Forelimb muscle (tissue), 1 donor: ENCODE data around the gene ADIPOR2. TPM values are rescaled to one million over a fixed set of nuclear protein-coding genes. Genes with fewer than 3 reads are reported as not detected.

Experiments used
- DNase-seq: peaks from one replicate; pipeline ENCODE4 v3.0.0-alpha.2; 2013; ENCODE audit warnings: low read depth
- polyA plus RNA-seq: library from polyadenylated mRNA; unstranded; fragments of 120-200 nt; gene quantifications from one replicate; pipeline ENCODE4 v1.2.1, GENCODE V29; 2013; ENCODE audit not compliant: insufficient read length

ADIPOR2 gene, protein sequence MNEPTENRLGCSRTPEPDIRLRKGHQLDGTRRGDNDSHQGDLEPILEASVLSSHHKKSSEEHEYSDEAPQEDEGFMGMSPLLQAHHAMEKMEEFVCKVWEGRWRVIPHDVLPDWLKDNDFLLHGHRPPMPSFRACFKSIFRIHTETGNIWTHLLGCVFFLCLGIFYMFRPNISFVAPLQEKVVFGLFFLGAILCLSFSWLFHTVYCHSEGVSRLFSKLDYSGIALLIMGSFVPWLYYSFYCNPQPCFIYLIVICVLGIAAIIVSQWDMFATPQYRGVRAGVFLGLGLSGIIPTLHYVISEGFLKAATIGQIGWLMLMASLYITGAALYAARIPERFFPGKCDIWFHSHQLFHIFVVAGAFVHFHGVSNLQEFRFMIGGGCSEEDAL
- polyA plus RNA-seq, result 24.3 TPM

DNA sequence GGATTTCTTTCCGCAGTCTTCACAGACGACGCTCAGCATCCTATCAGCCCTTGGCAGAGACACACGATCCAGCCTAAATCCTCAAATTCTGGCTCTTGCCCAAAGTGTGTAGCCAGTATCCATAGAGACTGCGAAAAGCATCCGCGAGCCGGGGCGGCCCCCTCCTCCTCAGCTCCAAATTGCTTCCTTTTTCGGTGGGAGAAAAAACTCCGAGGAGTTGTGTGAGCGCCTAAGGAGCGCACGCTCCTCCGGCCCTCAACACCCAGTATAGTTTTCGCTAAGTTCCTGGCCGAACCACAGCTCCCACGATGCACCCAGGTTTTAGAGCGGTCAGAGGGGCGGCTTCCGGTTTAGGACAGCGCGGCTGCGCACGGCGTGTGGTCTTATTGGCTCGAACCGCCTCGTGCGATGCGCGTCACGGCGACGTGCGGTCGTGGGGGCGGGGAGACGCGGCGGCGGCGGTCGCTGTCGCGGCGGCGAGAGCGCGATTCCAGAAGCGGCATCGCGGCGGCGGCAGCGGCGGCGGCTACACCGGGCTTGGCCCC is at the start of gene ADIPOR2:
TSS of gene ADIPOR2 (plus strand) at position 493 of the 545 bp plus-strand sequence. CDS start 63,274 bp downstream, outside the sequence.
- peak; percentile 94 for DNase-seq

DNA sequence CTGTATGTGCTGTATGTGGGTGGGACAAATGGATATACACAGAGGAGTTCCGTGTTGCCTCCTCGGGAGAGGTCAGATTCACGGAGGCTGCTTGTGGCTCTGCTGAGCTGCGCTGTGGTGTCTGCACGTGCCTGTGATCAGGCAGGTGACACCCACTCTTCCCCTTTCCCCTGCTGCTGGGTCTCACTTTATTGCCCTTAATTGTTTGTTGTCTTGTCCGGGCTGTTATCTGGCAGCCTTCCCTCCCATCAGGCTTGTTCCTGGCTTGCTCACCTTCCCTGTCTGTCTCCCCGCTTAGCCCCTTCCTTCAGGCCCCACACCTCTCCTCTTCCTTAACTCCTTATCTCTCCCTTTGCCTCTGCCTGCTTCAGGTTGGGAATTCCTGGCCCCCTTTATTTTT is 48.4 kb upstream of the ADIPOR2 start:
- no peak for DNase-seq

DNA sequence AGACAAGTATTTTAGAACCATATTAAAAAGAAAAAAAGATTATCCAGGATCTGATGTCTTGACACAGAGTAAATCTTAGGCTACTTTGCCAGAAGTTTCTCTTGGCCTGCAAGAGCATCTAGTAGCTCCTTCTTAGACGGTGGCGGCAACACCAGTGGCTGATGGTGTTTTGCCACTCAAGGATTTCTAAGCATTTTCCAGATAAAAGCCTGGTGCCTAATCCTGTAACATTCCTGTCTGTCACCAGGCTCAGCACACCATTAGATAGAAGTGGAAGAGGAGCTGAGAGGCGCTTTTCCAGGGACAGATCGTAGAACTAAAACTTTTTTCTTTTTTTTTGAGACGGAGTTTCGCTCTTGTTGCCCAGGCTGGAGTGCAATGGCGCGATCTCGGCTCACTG is 47.8 kb upstream of the ADIPOR2 start:
- DNase-seq, result no peak

DNA sequence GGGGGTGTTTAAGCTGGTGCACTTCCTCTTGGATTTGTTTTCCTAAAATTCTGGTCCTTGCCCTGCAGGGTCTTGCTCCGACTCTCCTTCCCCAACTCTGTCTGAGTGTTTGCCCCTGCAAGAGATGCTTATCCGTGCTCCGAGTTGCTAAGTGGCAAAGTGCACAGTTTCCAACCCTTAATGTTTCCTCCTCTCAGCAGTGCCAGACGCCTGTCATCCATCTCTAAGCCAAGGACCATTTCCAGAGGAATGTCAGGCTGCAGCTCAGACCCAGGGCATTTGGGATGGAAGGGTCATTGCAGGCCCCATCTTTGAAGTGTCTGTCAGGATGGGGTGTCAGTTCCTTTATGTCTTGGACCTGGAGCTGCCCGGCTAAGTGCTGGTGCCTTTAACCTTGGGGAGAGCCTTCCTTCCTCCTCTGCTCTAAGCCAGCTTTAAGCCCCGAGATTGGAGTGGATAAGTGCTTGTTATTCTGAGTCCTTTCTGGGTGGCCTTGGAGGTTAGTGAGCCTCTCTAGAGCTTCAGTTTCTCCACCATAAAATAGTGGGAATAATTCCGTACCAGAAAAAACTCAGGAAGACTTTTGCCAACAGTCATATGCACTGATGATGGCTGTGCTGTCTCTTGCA is 46.9 kb upstream of the ADIPOR2 start:
- no peak for DNase-seq

DNA sequence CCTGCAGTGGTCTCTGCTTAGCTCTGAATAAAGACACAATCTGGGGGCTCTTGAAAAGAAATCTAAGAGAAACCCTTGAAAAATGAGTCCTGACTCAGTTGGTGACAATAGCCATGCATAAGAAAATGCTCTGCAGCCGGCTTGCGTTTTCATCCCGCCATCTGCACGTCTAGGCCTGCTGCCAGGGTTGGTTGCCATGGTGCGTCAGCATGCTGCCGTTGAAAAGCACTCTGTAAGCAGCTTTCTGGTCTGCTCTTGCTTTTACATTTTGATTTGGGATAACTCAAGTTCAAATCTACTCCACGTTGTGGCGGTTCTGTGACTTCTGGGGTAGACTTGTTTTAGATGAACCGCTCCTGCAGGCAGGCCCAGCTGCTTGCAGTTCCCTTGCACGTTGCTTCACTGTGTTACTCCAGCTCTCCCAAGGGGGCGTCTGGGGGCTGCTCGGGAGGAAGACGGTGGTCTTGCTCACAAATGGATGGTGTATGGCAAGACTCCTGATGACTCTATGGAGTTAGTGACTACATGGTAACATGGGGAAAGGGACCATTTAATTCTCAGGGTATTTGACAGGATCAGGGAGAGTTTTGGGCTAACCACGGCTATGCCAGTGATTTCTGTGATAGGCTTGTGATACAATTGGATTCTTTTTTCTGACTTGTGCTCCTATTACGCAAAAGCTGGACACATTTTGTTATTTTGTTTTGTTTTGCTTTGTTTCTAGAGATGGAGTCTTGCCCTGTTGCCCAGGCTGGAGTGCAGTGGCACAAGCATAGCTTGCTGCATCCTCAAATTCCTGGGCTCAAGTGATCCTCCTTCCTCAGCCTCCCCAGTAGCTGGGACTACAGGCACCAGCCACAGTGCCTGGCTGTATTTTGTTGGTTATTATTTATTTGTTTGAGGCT is 46.1 kb upstream of the ADIPOR2 start:
- peak; percentile 91 for DNase-seq

DNA sequence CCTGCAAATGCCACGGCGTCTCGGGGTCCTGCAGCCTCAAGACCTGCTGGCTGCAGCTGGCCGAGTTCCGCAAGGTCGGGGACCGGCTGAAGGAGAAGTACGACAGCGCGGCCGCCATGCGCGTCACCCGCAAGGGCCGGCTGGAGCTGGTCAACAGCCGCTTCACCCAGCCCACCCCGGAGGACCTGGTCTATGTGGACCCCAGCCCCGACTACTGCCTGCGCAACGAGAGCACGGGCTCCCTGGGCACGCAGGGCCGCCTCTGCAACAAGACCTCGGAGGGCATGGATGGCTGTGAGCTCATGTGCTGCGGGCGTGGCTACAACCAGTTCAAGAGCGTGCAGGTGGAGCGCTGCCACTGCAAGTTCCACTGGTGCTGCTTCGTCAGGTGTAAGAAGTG is 45.1 kb upstream of the ADIPOR2 start:
- no peak for DNase-seq

DNA sequence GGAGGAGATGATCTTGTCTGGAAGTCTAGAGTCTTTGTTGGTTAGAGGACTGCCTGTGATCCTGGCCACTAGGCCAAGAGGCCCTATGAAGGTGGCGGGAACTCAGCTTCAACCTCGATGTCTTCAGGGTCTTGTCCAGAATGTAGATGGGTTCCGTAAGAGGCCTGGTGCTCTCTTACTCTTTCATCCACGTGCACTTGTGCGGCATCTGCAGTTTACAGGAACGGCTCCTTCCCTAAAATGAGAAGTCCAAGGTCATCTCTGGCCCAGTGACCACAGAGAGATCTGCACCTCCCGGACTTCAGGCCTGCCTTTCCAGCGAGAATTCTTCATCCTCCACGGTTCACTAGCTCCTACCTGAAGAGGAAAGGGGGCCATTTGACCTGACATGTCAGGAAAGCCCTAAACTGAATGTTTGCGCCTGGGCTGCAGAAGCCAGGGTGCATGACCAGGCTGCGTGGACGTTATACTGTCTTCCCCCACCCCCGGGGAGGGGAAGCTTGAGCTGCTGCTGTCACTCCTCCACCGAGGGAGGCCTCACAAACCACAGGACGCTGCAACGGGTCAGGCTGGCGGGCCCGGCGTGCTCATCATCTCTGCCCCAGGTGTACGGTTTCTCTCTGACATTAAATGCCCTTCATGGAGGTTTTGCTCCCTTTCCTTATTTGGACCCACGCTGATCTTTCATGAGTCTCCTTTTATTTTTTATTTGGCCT is 44.1 kb upstream of the ADIPOR2 start:
- DNase-seq, result no peak

DNA sequence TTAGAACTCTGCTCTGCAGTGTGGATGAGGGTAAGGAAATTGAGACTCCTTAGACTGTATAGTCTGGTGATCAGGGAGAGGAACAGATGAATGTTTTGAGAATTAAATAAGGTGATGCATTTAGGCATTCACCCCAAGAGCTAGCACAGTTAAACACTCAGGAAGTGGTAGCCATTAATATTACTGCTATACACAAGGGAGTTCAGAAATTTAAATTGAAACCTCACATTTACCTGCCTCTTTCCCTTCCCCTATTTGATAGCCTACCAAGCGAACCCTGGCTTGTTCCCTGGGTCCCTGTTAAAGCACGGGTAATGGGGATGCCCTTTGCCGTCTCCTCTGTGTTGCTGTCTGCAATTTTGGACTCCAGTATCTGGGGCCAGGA is 43.6 kb upstream of the ADIPOR2 start:
- DNase-seq, result no peak

DNA sequence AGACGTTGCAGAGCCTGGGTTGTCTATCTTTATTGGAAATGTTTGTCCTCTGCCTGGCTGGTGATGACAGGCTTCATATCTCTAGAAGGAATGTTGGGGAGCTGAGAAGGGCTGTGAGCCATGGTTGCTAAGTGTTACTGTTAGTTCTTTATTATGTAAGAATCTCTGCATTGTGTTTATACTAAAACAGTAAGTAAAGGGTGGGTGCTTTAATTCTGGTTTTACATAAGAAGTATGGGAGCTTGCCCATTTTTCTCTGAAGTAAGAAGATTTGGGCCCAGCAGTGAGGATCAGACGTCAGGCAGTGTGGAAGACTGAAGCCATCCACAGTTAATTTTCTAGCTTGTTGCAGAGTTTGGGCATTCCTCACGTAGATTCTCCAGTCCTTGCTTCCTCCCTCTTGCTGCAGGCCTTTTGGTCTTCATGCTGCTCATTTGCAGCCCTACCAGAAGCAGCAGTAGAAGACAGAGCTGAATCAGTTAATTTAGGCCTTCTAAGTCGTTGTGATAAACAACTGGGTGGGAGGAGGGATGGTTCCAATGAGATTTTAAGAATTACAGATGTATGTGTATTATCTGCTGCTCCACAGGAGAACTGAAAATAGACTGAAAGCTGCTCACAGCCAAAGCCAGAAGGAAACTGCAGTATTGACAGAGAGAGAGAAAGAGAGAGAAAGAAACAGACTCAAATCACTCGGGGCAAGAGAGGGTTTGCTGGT is 40.5 kb upstream of the ADIPOR2 start:
- no peak for DNase-seq

DNA sequence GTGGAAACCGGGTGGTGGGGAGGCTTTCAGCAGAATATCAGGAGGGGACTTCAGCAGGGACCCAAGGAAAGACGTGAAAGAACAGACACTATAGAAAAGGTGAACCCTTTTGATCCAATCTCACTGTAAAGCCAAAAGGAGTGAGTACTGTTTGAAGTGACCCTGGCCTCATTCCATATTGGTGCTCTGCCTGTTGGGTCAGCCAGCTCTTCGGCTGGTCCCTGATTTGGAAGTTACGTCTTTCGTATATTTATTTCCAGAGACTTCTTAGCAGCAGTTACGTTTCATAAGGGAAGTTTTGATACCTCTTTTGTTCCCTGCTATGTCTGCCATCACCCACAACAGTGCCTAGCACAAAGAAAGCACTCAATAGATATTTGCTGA is 39.9 kb upstream of the ADIPOR2 start:
- no peak for DNase-seq

DNA sequence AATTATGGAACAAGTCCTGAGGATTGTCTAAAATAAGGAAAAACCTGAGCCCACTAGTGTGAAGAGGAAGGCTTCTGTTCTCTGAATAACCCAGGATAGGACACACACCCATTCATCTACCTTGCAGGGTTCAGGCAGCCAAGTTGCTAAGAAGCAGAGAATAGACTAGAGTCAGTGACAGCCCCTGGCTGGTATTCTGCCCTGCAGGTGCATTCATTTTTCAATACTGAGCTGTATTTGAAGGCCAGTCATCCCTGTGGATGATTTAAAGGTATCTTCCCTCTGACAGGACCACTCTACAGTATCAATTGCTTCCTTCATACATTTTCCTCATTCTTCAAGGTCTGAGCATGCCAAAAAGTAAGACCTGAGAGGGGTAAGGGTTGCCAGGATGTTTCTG is 38.9 kb upstream of the ADIPOR2 start:
- DNase-seq, result no peak

DNA sequence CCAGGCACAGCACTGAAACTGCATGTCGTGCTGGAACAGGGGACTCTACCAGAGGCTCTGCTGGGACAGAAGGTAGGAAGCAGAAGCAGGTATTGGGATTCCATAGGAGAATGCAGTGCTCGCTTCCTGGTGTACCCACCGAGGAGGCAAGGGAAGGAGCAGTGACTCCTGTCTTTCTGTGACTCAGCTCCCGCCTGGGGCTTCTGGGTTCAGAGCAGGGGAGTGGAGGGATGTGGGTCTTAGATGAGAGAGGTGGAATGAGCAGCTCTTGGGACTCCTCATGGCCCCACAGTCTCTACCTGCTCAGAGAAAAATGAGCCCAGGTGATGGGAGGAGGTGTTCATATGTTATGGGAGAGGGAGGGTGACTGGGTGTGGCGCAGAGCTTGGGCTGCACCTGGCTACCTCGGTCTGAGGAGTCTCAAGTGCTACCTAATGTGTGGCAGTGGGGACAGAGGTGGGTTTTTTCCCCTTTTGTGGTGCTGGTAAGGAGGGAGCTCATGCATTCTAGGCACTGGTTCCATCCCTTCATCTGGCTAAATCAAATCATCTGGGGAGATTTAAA is 35.6 kb upstream of the ADIPOR2 start:
- no peak for DNase-seq

DNA sequence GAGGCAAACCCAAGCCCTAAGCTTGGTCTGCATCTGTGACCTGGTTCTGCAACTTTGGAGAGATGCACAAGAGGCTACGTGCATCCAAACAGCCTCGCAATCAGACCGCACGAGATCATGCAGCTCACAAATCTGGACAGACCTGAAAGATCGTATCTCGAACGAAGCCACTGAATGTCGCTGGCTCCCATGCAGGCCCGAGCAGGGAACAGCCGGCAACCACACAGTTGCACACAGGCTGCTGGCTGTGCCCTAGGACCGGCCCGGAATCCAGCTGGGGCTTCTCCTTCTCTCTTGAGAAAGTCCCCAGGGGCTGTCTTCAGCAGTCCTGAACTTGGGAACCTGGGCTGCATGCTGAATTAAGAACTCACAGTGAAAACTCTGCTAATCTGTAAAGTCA is 34.0 kb upstream of the ADIPOR2 start:
- DNase-seq, result no peak

DNA sequence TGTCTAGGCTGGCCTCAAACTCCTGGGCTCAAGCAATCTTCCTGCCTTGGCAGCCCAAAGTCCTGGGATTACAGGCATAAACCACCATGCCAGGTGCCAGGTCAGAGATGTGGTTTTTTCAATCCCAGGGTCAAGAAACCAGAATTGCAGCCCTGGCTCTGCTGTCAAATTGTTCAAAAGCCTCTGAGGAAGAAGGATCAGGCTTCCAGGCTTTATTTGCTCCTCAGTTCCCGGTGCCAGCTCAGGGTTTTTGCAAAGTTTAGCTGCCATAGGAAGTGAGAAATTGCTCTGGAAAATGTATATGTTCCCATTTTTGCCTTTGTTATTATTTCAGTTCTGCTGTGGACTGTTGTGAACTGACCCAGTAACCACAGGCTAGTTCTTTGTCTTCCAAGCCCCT is 33.2 kb upstream of the ADIPOR2 start:
- DNase-seq, result no peak

DNA sequence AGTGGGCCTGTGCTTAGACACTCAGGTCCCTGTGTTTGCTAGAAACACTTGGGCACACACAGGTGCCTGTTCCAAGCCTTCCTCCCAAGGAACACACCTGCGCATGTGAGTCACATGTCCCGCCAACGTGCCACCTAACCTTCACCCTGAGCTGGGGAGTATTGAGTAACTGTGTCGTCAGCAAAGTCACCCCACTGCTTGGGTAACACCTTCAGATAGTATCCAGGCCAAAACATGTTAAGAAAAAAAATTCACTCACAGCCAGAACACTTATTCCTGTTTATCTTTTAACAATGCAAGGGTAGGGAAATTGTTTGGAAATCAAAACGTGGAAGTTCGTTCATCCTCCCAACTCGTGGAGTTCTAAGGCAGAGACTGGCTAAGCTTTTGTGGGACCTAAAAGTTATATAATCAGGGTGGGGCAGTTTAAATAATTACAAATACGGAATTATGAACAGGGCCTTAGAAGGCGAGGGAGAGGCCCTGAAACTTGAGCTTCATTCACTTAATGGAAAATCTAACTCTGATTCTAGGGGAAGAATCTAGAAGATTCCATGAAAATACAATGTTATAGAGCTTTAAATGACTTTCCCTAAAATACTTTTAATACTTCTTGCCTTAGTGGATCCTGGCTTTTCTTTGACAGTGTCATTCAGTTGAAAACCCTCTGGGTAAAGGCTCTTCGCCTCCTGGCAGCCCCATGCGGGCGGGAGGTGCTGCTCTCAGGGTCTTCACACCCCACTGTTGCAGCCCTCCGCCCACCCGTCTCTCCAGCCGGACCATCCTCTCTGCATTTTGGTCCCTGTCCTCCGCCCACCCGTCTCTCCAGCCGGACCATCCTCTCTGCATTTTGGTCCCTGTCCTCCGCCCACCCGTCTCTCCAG is 30.3 kb upstream of the ADIPOR2 start:
- no peak for DNase-seq

DNA sequence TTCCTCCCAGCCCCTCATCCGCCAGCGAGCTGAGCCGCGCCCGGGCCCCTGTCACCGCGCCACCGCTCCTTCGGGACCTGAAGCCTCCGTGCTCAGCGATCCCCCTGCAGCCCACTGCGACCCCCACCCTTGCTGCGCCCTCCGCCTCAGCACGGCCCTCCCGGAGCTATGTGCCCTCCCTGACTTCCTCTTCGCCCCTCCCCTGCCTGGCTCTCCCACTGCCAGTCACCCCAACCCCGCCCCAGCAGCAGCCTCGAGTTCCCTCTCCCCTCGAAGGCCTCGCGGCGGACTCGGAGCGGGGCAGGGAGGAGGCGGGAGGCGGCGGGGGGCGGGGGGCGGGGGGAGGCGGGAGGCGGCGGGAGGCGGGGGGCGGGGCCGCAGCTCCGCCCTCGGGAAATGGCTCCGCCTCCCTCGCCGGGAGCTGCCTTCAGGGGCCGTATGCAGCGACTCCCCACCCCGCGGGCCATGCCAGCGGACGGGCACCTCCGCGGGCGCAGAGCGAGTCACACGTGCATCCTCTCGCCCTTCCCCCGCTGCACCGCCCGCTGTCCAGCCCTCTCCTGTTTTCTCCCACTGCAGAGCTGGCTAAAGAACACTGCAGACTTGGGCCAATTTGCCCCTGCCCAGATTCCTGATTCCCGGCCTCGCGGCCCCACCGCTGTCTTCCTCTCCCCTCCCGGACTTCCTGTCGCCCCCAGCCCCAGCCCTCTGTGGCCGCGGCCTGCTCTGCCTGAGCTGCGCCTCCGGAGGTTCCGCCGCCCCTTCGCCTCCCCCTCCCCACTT is 29.1 kb upstream of the ADIPOR2 start:
- DNase-seq, result no peak

DNA sequence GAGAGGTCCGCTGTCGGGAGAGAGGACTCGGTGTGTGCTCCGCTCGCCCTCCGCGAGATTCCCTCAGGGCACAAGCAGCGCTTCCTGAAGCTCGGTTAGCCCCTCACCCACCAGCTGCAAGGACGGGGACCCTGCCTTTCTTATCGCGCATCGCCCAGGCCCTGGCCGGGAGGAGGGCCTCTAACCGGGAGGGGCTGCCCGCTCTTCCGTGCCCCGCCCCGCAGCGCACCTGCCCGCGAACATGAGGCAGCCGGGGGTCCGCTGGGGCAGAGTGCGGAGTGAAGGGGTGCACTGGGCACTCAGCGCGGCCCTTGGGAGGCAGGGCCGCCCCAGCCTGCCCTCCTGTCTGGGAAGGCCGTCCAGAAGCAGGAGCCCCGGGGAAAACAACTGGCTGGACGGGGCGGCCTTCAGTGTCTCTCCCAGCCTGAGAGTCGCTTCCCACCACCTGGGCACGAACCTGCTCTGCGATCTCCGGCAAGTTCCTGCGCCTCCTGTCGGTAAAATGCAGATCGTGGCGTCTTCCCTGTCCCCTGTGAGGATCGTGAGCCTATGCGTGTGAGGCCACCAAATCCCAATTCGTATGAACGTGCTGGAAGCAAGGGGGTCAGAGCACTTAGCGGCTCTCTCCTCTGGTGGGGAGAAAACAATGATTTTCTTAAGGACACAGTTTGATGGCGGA is 28.0 kb upstream of the ADIPOR2 start:
- DNase-seq, result no peak
